ENCODE data around the gene KLHL26.

GRCh38 chr19:18708452-18709231 is 71.8 kb downstream of the KLHL26 start:
- TF ChIP-seq CTCF (IDR thresholded peaks at IDR 0.05) (no peak), ZFX (IDR thresholded peaks at IDR 0.05; ENCODE audit: borderline replicate concordance) (no peak)
